Parathyroid adenoma (tissue), 2 donors: Measurements from ENCODE around the gene LMO2.
"Not testable (repeated sequence)": the region's sequence is repeated elsewhere in the genome, so short reads cannot be mapped to it uniquely, and the experiment has no call there.

ENCODE experiments used
- H2AFZ ChIP-seq: fragments of 300-600 bp; sonication (generic); one replicate; pipeline ENCODE4 v1.7.0; 2017; ENCODE audit warnings: antibody characterized with exemption, mild to moderate bottlenecking
- H3K27ac ChIP-seq: fragments of 300-600 bp; sonication (generic); one replicate; pipeline ENCODE4 v1.7.0; 2017
- H3K27me3 ChIP-seq: fragments of 300-600 bp; sonication (generic); one replicate; pipeline ENCODE4 v1.7.0; 2017; ENCODE audit warnings: low read length; ENCODE audit not compliant: control insufficient read depth, insufficient read depth
- H3K36me3 ChIP-seq: fragments of 300-600 bp; sonication (generic); one replicate; pipeline ENCODE4 v1.7.0; 2017; ENCODE audit warnings: low read length; ENCODE audit not compliant: control insufficient read depth, insufficient read depth
- H3K4me1 ChIP-seq: fragments of 300-600 bp; sonication (generic); one replicate; pipeline ENCODE4 v1.7.0; 2017; ENCODE audit warnings: control low read depth
- H3K4me2 ChIP-seq: fragments of 300-600 bp; sonication (generic); one replicate; pipeline ENCODE4 v1.7.0; 2017; ENCODE audit warnings: low read length
- H3K4me3 ChIP-seq: fragments of 300-600 bp; sonication (generic); one replicate; pipeline ENCODE4 v1.7.0; 2017; ENCODE audit warnings: low read depth, low read length
- H3K79me2 ChIP-seq: fragments of 300-600 bp; sonication (generic); one replicate; pipeline ENCODE4 v1.7.0; 2017; ENCODE audit warnings: control low read depth
- H3K9ac ChIP-seq: fragments of 300-600 bp; sonication (generic); one replicate; pipeline ENCODE4 v1.7.0; 2017; ENCODE audit warnings: mild to moderate bottlenecking
- H3K9me3 ChIP-seq: fragments of 300-600 bp; sonication (generic); one replicate; pipeline ENCODE4 v1.7.0; 2017; ENCODE audit warnings: low read length; ENCODE audit not compliant: control insufficient read depth
- CTCF ChIP-seq: fragments of 300-600 bp; sonication (generic); IDR thresholded peaks from one replicate; pipeline ENCODE4 v1.7.0; 2017; ENCODE audit warnings: antibody characterized with exemption, mild to moderate bottlenecking
- donor health status: primary hyperparathyroidism.

Gene LMO2

DNA sequence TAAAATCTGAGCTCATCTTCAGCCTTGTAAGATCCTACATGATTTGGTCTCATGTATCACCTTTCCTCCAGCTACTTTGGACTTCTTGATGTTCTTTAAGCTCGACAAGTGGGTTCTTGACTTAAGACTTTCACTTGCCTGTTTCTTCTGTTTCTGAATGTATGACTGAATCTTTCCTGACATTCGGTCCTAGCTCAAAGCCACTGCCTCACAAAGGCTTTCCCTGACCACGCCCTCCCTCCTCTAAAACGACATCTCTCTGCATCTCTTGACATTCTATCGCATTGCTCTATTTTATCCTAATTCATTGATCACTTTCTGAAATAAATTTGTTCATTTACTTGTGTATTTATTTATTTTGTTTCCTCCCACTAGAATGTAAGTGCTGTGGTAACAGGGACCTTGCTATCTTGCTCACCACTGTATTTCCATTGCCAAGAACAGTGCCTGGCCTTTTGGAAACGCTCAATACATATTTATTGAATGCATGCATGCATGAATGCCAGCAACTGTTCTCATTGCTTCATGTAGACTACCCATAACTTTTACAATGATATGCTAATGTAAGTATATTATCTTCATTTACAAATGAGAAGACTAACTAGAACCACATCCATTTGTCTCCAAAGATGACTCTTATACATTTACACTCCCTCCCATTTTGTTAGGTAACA, 43.0 kb downstream of the LMO2 start:
- no peaks in the 10 kb centered on the region for H3K27me3 ChIP-seq
- no peak for TF ChIP-seq CTCF

DNA sequence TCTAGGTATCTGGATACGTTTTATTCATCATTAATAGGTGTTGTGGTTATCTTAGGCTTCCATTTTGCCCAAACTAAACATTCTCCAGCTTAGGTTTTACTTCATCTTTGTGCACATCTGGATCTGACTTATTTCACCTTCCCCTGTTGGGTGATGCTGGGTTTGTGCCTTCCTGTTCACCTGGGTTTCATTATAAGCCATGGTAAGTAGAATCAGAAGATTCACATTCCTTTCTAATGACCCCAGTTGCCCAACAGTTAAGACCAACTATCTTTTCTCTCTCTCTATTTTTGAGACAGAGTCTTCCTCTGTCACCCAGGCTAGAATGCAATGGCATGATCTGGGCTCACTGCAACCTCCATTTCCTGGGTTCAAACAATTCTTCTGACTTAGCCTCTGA, 44.6 kb downstream of the LMO2 start:
- Histone ChIP-seq H3K27ac (no peak overlapping the region), H3K9me3 (no peaks in the 10 kb centered on the region), H2AFZ (no peak overlapping the region), H3K36me3 (no peaks in the 10 kb centered on the region), H3K4me2 (no peak overlapping the region), H3K4me1 (no peaks in the 10 kb centered on the region), H3K79me2 (no peaks in the 10 kb centered on the region), H3K9ac (no peak overlapping the region), H3K4me3 (no peak overlapping the region), H3K27me3 (no peaks in the 10 kb centered on the region)
- TF ChIP-seq CTCF, result no peak

More for the DNA sequence above, 43.0 kb downstream of the LMO2 start:
- Histone ChIP-seq H3K4me1 (no peaks in the 10 kb centered on the region), H3K4me2 (no peak overlapping the region), H3K9me3 (no peaks in the 10 kb centered on the region), H2AFZ (no peak overlapping the region), H3K79me2 (no peaks in the 10 kb centered on the region), H3K4me3 (no peak overlapping the region), H3K9ac (no peak overlapping the region), H3K27ac (no peak overlapping the region), H3K36me3 (no peaks in the 10 kb centered on the region)

DNA sequence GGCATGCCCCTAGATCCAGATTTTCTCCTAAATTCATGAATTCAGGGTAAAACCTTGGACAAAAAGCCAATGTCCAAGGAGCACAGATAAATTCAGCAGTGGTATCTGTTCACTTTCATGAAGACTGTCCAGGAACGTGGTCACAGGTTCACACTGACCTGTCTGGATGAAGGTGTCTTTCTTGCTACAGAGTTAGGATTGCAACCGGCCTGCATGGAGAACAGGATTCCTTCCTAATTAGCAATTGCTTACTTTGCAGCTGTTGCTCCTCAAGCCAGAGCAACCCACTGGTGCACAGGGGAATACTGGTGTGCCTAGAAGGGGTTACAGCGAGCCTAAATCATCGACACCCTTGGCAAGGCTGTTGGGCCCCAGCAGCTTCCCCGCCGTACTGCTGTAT, 47.6 kb downstream of the LMO2 start:
- H3K79me2 ChIP-seq, result no peaks in the 10 kb centered on the region
- no peak overlapping the region for H3K27ac ChIP-seq
- H2AFZ ChIP-seq, result no peak overlapping the region
- TF ChIP-seq CTCF, result no peak
- H3K9ac ChIP-seq, result no peak overlapping the region
- H3K4me3 ChIP-seq, result no peak overlapping the region
- H3K4me2 ChIP-seq, result no peak overlapping the region
- no peaks in the 10 kb centered on the region for H3K36me3 ChIP-seq
- H3K4me1 ChIP-seq, result no peaks in the 10 kb centered on the region
- H3K27me3 ChIP-seq, result no peaks in the 10 kb centered on the region
- H3K9me3 ChIP-seq, result no peaks in the 10 kb centered on the region

DNA sequence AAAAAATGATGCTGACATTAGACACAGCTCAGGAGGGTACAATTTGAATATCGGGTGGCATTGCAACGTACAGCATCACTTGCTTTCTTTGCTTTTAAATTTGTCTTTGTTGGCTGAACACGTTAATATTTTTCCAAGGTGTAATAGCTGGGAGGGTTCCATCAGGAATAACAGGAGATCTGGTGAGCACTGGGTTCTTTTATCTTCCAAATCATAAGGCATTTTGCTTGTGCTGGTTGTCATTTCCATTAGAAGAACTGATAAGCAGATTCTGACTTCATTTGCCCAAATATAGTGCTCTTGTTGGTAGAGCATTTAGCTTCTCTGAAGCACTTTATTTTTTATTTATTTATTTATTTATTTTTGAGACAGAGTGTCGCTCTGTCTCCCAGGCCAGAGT, 48.9 kb downstream of the LMO2 start:
- Histone ChIP-seq H3K27ac (no peak overlapping the region), H3K36me3 (no peaks in the 10 kb centered on the region), H3K4me2 (no peak overlapping the region), H3K27me3 (no peaks in the 10 kb centered on the region), H3K9ac (no peak overlapping the region), H2AFZ (no peak overlapping the region), H3K79me2 (no peaks in the 10 kb centered on the region), H3K4me3 (no peak overlapping the region), H3K9me3 (no peaks in the 10 kb centered on the region), H3K4me1 (no peaks in the 10 kb centered on the region)
- no peak for TF ChIP-seq CTCF

- Histone ChIP-seq H3K27me3 (no peaks in the 10 kb centered on the region), H3K4me3 (no peak overlapping the region), H2AFZ (no peak overlapping the region), H3K9me3 (no peaks in the 10 kb centered on the region), H3K27ac (no peak overlapping the region), H3K4me2 (no peak overlapping the region), H3K36me3 (no peaks in the 10 kb centered on the region), H3K4me1 (no peaks in the 10 kb centered on the region), H3K79me2 (no peaks in the 10 kb centered on the region), H3K9ac (no peak overlapping the region)
- no peak for TF ChIP-seq CTCF
Observed at GRCh38 chr11:33842236-33842915, 49.5 kb downstream of the LMO2 start.

DNA sequence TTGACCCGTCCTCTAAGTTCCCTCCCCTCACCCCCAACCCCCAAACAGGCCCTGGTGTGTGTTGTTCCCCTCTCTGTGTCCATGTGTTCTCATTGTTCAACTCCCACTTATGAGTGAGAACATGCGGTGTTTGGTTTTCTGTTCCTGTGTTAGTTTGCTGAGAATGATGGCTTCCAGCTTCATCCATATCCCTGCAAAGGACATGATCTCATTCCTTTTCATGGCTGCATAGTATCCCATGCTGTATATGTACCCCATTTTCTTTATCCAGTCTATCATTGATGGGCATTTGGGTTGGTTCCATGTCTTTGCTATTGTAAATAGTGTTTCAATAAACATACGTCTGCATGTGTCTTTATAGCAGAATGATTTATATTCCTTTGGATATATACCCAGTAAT, 53.6 kb downstream of the LMO2 start:
- H3K9me3 ChIP-seq, H2AFZ ChIP-seq, H3K4me3 ChIP-seq, H3K4me2 ChIP-seq, H3K27me3 ChIP-seq, H3K9ac ChIP-seq, H3K79me2 ChIP-seq, H3K4me1 ChIP-seq, H3K36me3 ChIP-seq, H3K27ac ChIP-seq: not testable (repeated sequence)

GRCh38 chr11:33837334-33837733, 54.5 kb downstream of the LMO2 start:
- H3K79me2 ChIP-seq, H3K36me3 ChIP-seq, H2AFZ ChIP-seq, H3K27me3 ChIP-seq, H3K4me2 ChIP-seq, H3K4me1 ChIP-seq, H3K27ac ChIP-seq, H3K9me3 ChIP-seq, H3K9ac ChIP-seq, H3K4me3 ChIP-seq: not testable (repeated sequence)
